Left lung (tissue), 10 donors: ENCODE data around the gene CLIP1. TPM values are rescaled to one million over a fixed set of nuclear protein-coding genes. Genes with fewer than 3 reads are reported as not detected.
"Not testable (repeated sequence)": the region's sequence is repeated elsewhere in the genome, so short reads cannot be mapped to it uniquely, and the experiment has no call there.

Source experiments
- ATAC-seq: fragments of 200-7000 bp; cut with Tn5 transposase; one replicate; pipeline ENCODE4 v1.9.1; 2020; ENCODE audit warnings: moderate library complexity
- DNase-seq, 4 donors: peaks; one replicate each; pipeline ENCODE4 v3.0.0-alpha.2; 2013 to 2020
- H3K27ac ChIP-seq, 2 donors: fragments of 200-600 bp; sonication (generic) in 1 of 2; one replicate each; pipeline versions ENCODE4 v1.5.0 to v1.8.0; 2020 to 2021
- H3K27me3 ChIP-seq, 2 donors: fragments of 200-600 bp; sonication (generic) in 1 of 2; one replicate each; pipeline versions ENCODE4 v1.5.0 to v1.8.0; 2020 to 2021
- H3K36me3 ChIP-seq, 2 donors: fragments of 200-600 bp; sonication (generic) in 1 of 2; one replicate each; pipeline versions ENCODE4 v1.5.0 to v1.8.0; 2020 to 2021
- H3K4me1 ChIP-seq, 2 donors: fragments of 200-600 bp; one replicate each; pipeline ENCODE4 v1.8.0; 2021
- H3K4me3 ChIP-seq, 2 donors: fragments of 200-600 bp; sonication (generic) in 1 of 2; one replicate each; pipeline versions ENCODE4 v1.5.0 to v1.8.0; 2020 to 2021; ENCODE audit warnings: mild to moderate bottlenecking in 1 of 2
- H3K9me3 ChIP-seq, 2 donors: fragments of 200-600 bp; sonication (generic) in 1 of 2; one replicate each; pipeline versions ENCODE4 v1.5.0 to v1.8.0; 2020 to 2021
- intact Hi-C, 2 donors: fragments of 100-400 bp; cut with DNase I; formaldehyde crosslinking; loops; one replicate each; pipeline versions ENCODE4 v1.11.2 to v1.14.2; 2022
- polyA plus RNA-seq, 6 donors: library from polyadenylated mRNA; unstranded; fragments of 120-200 nt; gene quantifications; one replicate each; pipeline ENCODE4 v1.2.1, GENCODE V29; 2013; ENCODE audit not compliant: insufficient read length in 6 of 6
- total RNA-seq, 2 donors: library from RNA; stranded (reverse); fragmentation: NEBNext Ultra II Directional; extraction: Animal tissue kit (Norgen Biotek cat#: 25700); gene quantifications; one replicate each; pipeline ENCODE4 v1.2.1, GENCODE V29; 2021
- TF ChIP-seq, protein P1 (sequence below), 2 donors: fragments of 200-600 bp; sonication (generic) in 1 of 2; IDR thresholded peaks; one replicate each; pipeline versions ENCODE4 v1.5.0 to v1.8.0; 2021; ENCODE audit warnings: antibody characterized with exemption in 2 of 2
- donor health status: DM: no; HTN: yes; CAD: no.
- donor health status: DM: no; HTN: no; CAD: no.

Gene CLIP1
- total and polyA plus RNA-seq, 8 donors: 31.2 to 104 (median 33.4) TPM

DNA sequence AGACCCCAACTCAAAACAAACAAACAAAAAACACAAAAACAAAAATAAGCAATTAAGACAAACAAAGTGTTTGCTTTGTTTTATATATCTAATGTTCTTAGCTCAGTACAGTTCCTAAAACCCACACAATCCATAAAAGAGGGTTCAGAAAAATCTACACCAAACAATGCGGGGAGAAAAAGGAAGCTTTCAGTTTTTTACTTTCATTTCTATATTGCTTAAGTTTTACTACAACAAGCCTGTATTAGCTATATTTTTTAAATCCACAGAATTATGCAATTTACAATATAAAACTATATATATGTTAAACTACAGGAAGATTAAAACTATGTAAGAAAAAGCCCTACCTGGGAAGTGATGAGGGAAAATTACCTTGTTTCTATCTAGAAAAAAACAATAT is 41.4 kb downstream of the CLIP1 start:
- TF ChIP-seq, protein P1, sequence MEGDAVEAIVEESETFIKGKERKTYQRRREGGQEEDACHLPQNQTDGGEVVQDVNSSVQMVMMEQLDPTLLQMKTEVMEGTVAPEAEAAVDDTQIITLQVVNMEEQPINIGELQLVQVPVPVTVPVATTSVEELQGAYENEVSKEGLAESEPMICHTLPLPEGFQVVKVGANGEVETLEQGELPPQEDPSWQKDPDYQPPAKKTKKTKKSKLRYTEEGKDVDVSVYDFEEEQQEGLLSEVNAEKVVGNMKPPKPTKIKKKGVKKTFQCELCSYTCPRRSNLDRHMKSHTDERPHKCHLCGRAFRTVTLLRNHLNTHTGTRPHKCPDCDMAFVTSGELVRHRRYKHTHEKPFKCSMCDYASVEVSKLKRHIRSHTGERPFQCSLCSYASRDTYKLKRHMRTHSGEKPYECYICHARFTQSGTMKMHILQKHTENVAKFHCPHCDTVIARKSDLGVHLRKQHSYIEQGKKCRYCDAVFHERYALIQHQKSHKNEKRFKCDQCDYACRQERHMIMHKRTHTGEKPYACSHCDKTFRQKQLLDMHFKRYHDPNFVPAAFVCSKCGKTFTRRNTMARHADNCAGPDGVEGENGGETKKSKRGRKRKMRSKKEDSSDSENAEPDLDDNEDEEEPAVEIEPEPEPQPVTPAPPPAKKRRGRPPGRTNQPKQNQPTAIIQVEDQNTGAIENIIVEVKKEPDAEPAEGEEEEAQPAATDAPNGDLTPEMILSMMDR (IDR thresholded peaks at IDR 0.05): no peak
- intact Hi-C loops: no loop called here
- peaks cover 0 to 53% of the 10 kb centered on the region in 2 donors for H3K36me3 ChIP-seq
- DNase-seq (no peak), ATAC-seq (no peak)
- no peak overlapping the region for H3K27ac ChIP-seq
- no peaks in the 10 kb centered on the region for H3K9me3 ChIP-seq
- H3K4me3 ChIP-seq: no peak overlapping the region
- H3K27me3 ChIP-seq: no peaks in the 10 kb centered on the region
- peaks cover 0 to 11% of the 10 kb centered on the region in 2 donors for H3K4me1 ChIP-seq

DNA sequence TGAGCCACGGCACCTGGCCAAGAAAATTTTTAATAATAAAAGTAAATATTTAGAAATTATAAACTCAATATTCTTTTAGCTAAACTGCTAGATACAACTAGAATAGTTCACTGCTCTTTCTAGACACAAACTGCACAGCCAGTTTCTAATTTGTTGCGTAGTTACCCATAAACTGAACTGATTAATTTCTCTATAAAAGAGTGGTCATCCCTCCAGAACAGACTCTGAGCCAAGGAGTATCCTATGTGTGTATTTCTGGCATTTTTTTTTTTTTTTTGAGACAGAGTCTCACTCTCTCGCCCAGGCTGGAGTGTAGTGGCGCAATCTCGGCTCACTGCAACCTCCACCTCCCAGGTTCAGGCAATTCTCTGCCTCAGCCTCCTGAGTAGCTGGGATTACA is 45.7 kb downstream of the CLIP1 start:
- H3K9me3 ChIP-seq, H3K27me3 ChIP-seq, H3K4me1 ChIP-seq, DNase-seq, intact Hi-C loops, H3K27ac ChIP-seq, ATAC-seq, H3K4me3 ChIP-seq: not testable (repeated sequence)
- peaks cover 0 to 89% of the 10 kb centered on the region in 2 donors for H3K36me3 ChIP-seq

DNA sequence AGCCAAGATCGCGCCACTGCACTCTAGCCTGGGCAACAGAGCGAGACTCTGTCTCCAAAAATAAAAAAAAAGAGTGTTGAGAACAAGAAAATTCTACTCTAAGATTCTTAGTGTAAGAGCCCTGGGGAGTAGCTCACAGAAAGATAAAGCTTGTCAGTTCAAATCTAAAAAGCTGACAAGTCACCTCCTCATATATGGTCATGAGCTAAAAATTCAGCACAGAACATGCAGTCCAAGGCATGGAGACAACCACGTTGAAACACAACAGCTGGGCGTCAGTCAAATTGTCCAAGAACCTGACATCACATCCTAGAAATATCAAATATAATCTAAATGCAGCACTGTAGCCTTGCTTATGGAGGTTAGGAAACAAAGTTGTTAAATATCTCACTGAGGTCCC is 47.8 kb downstream of the CLIP1 start:
- no peak for ATAC-seq
- Histone ChIP-seq H3K9me3 (no peaks in the 10 kb centered on the region), H3K4me3 (no peak overlapping the region), H3K36me3 (peaks cover 0 to 91% of the 10 kb centered on the region in 2 donors), H3K27me3 (no peaks in the 10 kb centered on the region), H3K27ac (no peak overlapping the region), H3K4me1 (peaks cover 0 to 9% of the 10 kb centered on the region in 2 donors)
- intact Hi-C loops: no loop called here
- TF ChIP-seq, protein P1 (IDR thresholded peaks at IDR 0.05): no peak
- DNase-seq: no peak

DNA sequence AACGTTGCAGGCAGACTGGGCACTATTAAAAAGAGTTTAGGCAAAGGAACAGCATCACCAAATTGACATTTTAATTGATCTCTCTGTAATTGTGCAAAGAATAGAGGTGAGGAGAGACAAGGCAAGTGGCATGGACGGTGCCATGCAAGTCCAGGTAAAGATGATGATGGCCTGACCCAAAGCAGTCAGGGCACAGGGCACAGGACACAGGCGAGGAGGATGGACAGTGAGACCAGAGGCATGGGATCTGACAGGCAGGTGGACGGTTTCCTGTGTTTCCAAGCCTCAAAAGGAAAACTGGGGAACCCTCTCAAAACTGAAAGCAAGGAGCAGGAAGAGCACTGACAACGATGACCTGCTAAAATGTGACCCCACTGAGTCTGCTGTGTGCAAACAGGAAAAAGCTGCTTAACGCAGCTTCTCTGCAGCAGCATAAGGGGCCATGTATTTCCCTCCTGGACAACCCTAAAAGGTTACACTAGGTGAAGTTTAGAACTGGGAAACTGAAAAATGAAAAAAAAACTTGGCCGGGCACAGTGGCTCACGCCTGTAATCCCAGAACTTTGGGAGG is 50.9 kb downstream of the CLIP1 start:
- TF ChIP-seq, protein P1 (IDR thresholded peaks at IDR 0.05): no peak
- no peak overlapping the region for H3K4me3 ChIP-seq
- DNase-seq: no peak
- intact Hi-C loops: no loop called here
- H3K9me3 ChIP-seq: no peaks in the 10 kb centered on the region
- H3K27me3 ChIP-seq: no peaks in the 10 kb centered on the region
- ATAC-seq: no peak
- no peak overlapping the region for H3K27ac ChIP-seq
- H3K36me3 ChIP-seq: peaks cover 0 to 68% of the 10 kb centered on the region in 2 donors
- peaks cover 0 to 25% of the 10 kb centered on the region in 2 donors for H3K4me1 ChIP-seq

DNA sequence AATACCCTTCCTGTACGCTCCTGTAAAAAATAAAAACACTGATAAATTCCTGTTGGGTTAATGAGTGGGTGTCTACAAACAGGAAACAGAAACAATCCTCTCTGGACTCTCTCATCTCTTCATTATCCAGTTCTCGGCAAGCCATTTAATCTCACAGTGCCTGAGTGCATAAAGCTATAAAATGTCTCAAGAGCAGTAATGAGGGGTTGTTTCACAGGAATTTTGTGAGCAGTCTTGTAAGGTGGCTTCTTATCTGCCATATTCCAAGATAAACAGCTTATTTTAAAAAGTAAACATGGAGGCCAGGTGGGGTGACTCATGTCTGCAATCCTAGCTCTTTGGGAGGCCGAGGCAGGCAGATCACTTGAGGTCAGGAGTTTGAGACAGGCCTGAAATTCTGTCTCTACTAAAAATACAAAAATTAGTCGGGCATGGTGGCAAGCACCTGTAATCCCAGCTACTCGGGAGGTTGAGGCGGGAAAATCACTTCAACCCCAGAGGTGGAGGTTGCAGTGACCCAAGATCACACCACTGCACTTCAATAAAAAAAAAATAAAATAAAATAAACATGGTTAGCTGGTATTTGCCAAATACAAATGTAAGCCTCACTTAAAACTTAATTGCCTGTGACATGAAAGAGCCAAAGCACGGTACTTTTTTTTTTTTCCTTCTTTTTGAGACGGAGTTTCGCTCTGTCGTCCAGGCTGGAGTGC is 54.0 kb downstream of the CLIP1 start:
- Histone ChIP-seq H3K36me3 (peaks cover 0 to 51% of the 10 kb centered on the region in 2 donors), H3K27me3 (no peaks in the 10 kb centered on the region), H3K4me1 (peaks cover 0 to 30% of the 10 kb centered on the region in 2 donors), H3K9me3 (no peaks in the 10 kb centered on the region), H3K27ac (peak overlapping the region; percentile 3 to 27), H3K4me3 (no peak overlapping the region)
- ATAC-seq: peak; percentile 17
- DNase-seq: no peak
- TF ChIP-seq, protein P1 (IDR thresholded peaks at IDR 0.05): no peak
- intact Hi-C loops: no loop called here

DNA sequence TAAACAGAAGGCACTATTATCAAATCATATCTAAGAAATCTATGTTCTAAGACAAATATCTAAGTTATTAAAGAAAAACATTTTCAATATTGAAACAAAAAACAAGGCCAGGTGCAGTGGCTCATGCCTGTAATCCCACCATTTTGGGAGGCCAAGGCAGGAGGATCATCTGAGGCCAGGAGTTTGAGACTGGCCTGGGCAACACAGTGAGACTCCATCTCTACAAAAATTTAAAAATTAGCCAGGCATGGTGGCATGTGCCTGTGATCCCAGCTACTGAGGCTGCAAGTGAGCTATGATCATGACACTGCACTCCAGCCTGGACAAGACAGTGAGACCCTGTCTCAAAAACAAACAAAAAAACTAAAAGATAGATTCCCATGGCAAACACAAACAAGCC is 54.8 kb downstream of the CLIP1 start:
- Histone ChIP-seq H3K27ac (peak overlapping the region in 1 of 2 donors; percentile 27), H3K4me1 (peaks cover 0 to 30% of the 10 kb centered on the region in 2 donors), H3K36me3 (peaks cover 0 to 51% of the 10 kb centered on the region in 2 donors)
- H3K4me3 ChIP-seq, H3K27me3 ChIP-seq, intact Hi-C loops, ATAC-seq, DNase-seq, H3K9me3 ChIP-seq: not testable (repeated sequence)
